ACHN (cell line): ENCODE data around the gene MEIS1.

Experiments used
- DNase-seq: peaks from one replicate; pipeline ENCODE4 v3.0.0-alpha.2; 2015
- in situ Hi-C: cut with HindIII; loops from 2 replicates; pipeline ENCODE4 v1.10.0; 2017; ENCODE audit warnings: low sequenced_read_pairs, low pct_ligation_motif_present, low pct_unique_long_range_greater_than_20kb

The MEIS1 gene

DNA sequence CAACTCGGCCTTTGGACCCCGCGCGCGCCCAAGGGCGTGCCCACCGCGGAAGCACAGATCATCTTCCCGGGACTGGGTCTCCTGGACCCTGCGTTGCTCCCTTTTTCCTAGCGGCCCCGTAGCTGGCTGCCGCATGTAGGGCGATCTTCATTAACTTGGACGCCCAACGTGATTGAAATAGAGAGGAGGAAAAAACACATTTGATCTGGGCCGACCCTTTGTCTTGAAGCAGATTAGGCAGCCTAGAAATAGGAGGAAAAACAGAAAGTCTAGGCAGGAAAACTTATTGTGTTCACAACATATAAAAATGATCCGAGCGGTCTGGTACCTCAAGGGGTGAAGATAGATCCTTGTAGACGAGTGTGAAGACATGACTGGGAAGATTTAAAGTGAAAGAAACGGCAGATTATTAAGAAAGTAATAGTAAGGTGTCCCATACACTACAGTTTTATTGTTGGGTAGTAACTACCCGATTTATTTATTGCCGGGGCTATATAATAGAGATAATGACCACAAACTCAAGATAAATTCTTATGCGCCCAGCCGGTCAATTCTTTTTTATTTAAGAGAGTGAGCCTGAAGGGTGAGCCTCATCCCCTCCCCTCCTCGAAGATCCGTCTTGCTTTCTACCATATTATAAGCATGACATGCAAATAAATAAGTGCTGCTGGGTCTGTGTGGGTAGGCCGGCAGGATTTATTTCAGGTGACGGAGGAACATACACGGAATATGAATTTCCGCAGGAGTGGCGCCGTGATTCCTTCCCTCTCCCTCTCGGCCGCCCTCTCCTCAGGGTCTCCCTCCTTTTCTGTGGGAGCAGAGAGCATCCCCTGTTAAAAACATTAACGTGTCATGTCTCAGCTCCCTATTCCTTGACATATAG lies 147.4 kb downstream of the MEIS1 start:
- in situ Hi-C loops, result no loop called here
- no peak for DNase-seq

DNA sequence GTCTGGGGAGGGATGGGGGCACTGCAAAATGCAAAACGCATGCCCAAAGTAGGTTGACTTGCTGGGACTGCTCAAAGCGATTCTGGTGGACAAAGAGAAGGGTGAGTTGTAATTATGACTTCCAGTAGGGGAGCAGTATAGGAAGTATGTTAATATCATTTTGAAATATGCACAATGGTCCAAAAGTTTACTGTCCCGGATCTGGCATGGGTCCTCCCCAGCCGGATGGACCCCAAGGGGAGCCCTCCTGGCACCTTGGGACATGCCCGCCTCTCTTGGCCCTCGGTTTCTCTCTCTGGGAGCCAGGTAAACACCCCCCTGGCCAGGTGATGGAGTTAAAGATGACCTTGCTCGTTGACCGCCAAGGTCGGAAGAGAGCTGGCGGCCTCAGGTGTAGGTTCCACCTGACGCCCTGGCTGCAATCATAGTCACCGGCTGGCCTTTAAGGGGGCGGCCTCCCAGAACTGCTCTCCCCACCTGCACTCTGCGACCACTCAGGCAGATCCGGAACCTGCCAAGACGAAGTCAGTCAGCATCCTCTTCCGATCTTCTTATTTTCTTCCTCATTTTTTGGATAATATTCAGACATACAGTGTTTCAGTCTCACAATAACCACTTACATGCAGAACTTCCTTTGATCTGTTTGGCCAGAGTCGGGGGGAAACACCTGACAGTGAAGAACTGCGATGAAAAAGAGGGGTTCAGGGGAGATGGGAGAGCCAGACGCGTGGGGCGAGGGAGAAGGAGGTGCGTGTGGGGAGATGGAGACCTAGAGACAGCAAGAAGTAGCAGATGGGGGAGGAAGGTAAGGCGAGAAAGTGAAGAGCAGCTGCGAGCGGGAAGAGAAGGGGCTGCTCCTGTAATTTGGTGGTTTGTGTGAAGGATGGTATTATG lies 148.3 kb downstream of the MEIS1 start:
- DNase-seq, result no peak
- in situ Hi-C loops, result no loop called here

DNA sequence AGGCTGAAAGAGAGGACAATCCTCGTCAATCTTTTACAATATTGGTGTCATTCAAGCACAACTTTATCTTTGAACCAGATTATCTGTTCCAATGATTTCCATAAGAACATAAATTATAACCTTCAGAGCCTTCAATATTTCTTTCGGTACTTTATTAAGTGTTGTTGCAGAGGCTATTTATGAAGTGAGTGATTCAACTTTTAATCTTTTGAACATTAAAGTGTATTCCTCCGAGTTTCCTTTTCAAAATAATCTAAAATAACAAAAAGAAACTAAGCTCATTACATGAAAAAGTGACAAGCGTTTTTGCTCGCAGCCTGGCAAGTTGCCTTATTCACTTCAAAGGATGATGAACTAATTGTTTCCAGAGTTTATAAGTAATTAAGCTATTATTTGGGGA lies 149.0 kb downstream of the MEIS1 start:
- no peak for DNase-seq
- in situ Hi-C loops, result no loop called here

DNA sequence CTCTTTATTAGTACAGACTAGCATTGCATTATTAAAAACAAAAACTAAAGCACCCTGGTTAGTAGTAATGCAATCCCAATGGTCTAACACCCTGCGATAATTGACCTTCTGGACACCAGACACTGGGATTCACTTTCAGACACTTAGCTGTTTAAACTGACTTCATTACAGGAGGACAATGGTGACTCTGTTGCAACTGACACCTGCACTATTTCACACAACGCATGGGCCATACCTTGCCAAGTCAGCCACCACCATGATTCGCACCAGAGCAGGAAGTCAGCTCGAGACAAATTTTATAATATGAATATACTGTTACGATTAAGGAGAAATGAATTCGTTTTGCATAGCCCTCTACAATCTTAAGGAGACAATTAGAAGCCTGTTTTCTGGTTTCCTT lies 150.7 kb downstream of the MEIS1 start:
- DNase-seq, result no peak
- in situ Hi-C loops, result no loop called here

DNA sequence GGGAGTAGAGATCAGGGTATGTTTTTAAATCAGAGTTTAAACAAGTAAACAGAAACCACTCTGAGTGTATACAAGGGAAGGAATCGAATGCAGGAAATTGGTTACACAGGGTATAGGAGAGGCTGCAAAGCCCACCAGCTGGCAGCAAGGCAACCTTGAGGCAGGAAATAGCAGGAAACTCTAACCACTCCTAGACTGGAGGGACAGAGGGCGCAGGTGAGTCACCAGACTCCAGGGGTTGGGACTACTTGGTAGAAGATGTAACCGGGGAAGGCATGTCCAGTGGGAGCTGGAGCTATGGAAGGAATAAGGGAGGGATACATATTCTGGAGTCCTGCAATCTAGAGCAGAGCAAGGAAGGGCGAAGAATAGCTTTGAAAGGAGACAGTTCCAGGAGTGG lies 152.3 kb downstream of the MEIS1 start:
- peak; percentile 46 for DNase-seq
- in situ Hi-C loops, result no loop called here

DNA sequence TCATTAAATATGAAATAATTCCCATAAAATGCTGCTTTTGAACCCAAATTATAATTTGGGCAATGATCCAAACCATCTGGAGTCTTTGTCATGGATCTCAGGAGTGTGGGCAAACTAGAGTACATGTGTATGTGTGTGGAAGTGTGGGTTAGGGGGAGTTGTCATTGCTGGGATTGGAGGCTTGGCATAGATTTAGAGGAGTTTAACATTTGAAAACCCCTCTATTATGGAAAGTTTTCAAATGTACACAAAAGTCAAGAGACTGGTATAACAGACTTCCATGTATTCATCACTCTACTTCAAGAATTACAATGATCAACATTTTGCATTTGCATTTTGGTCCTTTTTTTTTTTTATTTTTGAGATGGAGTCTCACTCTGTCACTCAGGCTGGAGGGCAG lies 159.1 kb downstream of the MEIS1 start:
- no peak for DNase-seq
- in situ Hi-C loops, result no loop called here

DNA sequence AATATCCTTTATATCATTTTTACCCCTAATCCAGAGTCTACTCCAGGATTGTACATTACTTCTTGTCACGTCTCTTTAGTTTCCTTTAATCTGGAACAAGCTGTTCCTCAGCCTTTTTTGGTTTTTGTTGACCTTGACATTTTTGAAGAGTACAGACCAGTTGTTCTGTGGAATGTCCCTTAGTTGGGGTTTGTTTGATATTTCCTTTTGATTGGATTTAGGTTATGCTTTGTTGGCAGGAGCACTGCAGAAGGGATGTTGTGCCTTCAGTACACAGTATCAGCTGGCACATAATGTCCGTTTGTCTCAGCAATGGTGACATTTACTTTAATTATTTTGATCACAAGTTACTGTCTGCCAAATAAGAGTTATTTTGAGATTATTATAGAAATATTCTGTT lies 160.6 kb downstream of the MEIS1 start:
- in situ Hi-C loops, result no loop called here
- DNase-seq, result no peak

DNA sequence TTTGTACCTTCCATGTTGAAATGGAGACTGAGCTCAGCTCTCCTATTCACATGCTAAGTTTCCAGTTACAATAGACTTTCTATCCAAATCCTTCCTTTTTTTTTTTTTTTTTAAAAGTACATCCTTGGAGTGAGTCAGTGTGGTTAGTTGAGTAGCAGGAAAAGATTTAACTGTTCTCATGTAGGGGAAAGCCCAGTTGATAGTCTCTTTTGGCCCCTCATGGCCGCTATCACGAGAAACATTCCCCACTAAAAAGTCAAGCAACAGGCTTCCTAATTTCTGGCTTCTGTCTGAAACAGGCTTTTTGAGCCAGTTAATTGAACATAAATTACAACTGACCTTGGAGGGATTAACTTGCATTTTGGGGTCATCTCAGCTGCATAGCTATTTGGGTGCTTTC lies 161.3 kb downstream of the MEIS1 start:
- DNase-seq, result no peak
- in situ Hi-C loops, result no loop called here

DNA sequence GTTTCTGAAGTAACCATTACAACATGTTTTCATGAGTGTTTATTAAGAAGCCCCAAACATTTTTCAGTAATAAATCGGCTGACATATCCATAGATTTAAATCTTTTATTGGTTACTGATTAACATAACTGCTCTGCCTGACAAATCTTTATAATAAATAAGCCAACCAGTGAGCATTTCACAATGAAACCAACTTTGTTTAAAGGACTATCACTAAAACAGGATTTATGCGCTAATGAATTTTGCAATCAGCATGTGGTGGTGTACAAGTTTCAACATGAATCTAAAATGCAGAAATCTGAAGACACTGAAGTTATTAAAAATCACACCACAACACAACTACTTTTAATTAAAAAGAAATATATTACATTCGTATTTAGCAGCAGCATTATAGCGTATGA lies 166.7 kb downstream of the MEIS1 start:
- in situ Hi-C loops, result no loop called here

DNA sequence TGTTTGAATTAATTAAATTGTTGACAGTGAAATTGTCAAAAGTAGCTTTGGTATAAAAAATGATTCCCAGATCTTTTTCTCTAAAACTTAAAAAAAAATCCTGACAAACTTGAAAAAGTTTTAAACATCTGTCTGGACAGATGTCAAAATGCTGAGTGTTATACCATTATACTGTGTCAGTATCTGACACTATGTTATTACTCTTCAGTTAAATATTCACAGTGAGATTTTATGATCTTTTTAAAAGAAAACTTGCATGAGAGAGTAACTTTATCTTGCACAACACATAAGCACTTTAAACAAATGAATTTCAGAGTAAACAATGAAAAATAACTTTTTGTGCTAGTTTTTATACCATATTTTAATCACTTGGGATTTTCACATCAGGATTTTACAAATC lies 167.4 kb downstream of the MEIS1 start:
- in situ Hi-C loops, result no loop called here
- no peak for DNase-seq

More for the DNA sequence above, 166.7 kb downstream of the MEIS1 start:
- no peak for DNase-seq

DNA sequence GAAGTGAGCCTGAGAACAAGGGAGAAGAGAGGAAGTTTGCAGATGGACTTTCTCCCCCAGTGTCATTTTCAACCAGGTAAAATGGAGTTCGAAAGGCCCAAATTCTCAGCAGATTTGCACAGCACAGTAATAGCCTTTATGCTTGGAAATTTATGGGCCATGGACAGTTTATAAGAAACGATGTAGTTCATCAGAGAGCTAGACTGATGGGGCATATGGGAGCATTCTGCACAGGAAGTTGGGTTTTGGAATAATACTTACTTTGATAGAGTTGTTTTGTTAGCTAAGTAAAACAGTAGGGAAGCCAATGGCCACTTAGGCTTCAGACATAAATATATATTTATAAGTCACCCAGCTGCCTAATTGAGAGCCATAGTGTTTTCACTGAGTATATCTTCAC lies 169.4 kb downstream of the MEIS1 start:
- DNase-seq, result no peak
- in situ Hi-C loops, result no loop called here

DNA sequence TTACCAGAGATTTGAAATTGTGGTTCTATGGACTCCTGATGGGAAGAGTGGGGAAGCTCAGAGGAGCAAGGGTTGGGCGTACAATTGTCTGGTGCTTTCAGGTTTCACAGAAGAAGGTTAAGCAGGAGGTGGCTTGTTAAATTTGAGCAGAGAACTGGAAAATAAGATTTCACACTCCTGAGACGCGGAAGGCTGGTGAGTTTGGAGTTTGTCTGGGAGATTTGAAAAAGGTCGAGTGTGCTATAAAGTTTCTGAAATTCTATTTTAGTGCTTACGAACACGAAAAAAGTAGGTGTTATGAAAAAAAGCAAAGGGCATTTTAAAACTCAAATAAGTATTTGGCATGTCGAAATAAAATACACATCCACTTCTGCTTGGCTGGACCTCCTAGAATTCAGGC lies 170.1 kb downstream of the MEIS1 start:
- in situ Hi-C loops, result no loop called here
- no peak for DNase-seq

DNA sequence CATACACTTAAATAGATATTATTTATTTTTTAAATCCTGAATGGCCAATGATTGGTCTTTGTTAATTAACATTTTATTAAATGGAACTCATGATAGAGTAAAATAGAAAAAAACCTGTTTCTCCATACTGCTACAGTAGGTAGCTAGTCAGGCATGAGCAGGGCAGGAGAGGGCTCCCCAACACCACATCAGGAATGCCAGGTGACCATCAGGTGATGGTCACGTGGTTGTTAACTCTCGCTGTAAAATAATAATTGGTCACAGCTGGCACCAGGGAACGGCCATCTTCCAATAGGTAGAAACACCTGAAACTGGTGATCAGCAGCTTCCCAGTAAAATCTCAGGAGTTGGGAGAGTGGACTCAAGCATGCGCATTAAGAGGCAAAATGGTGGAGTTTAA lies 172.2 kb downstream of the MEIS1 start:
- DNase-seq, result no peak
- in situ Hi-C loops, result no loop called here
